ENCODE results near the gene MSH3.

MSH3 gene

GRCh38 chr5:80796846-80797245, 142.4 kb downstream of the MSH3 start:
- TF ChIP-seq RBAK (tag by site-specific recombination; IDR thresholded peaks at IDR 0.05) (no peak), ZNF202 (tag by site-specific recombination; IDR thresholded peaks at IDR 0.05; ENCODE audit: borderline replicate concordance) (no peak), ZNF510 (tag by site-specific recombination; IDR thresholded peaks at IDR 0.05; ENCODE audit: insufficient replicate concordance) (no peak), ZNF302 (tag by site-specific recombination; IDR thresholded peaks at IDR 0.05; ENCODE audit: low read depth) (no peak), PRDM1 (tag by site-specific recombination; IDR thresholded peaks at IDR 0.05) (no peak), HIC1 (tag by site-specific recombination; IDR thresholded peaks at IDR 0.05) (no peak), ZNF514 (tag by site-specific recombination; IDR thresholded peaks at IDR 0.05) (no peak), ZFHX2 (tag by site-specific recombination; conservative IDR thresholded peaks at IDR 0.05) (peak; percentile 58), ZNF221 (tag by site-specific recombination; IDR thresholded peaks at IDR 0.05; ENCODE audit: borderline replicate concordance) (no peak), ZNF843 (tag by site-specific recombination; IDR thresholded peaks at IDR 0.05) (no peak), PATZ1 (tag by site-specific recombination; IDR thresholded peaks at IDR 0.05) (no peak), ZNF114 (tag by site-specific recombination; IDR thresholded peaks at IDR 0.05) (no peak), ZBTB20 (tag by site-specific recombination; IDR thresholded peaks at IDR 0.05) (no peak), EGR2 (tag by site-specific recombination; IDR thresholded peaks at IDR 0.05; ENCODE audit: low read depth) (peak; percentile 54; the same call in 1 of the 2 replicates)
- Histone ChIP-seq H3K36me3 (ENCODE audit: control insufficient read depth in 2 of 2, insufficient read depth in 1 of 2, low read length in 2 of 2) (peaks cover 7 to 23% of the 10 kb centered on the region in 2 experiments), H3K9me3 (ENCODE audit: control insufficient read depth, insufficient read depth, low read depth, low read length) (no peaks in the 10 kb centered on the region), H3K27ac (ENCODE audit: extremely low read depth, low read depth, low read length) (no peak overlapping the region), H3K4me1 (ENCODE audit: control insufficient read depth, insufficient read depth, low read length) (no peaks in the 10 kb centered on the region), H3K4me3 (ENCODE audit: low read depth, low read length) (no peak overlapping the region)
- ChIA-PET CTCF (no interaction called here), POLR2A (interaction anchor here (0.7 kb wide), 1 partner anchor 21 kb away, joined by 4 read pairs; no protein-coding TSS in a partner anchor)

- ChIA-PET POLR2A (interaction anchor here (0.7 kb wide), 1 partner anchor 21 kb away, joined by 4 read pairs; no protein-coding TSS in a partner anchor), CTCF (interaction anchor here (0.5 kb wide), 1 partner anchor 51 kb away, joined by 3 read pairs; no protein-coding TSS in a partner anchor)
- no peaks in the 10 kb centered on the region for H3K4me1 ChIP-seq (ENCODE audit: control insufficient read depth, insufficient read depth, low read length)
- no peak overlapping the region for H3K27ac ChIP-seq (ENCODE audit: extremely low read depth, low read depth, low read length)
- no peaks in the 10 kb centered on the region for H3K9me3 ChIP-seq (ENCODE audit: control insufficient read depth, insufficient read depth, low read depth, low read length)
- peaks cover 7 to 23% of the 10 kb centered on the region in 2 experiments for H3K36me3 ChIP-seq (ENCODE audit: control insufficient read depth in 2 of 2, insufficient read depth in 1 of 2, low read length in 2 of 2)
- no peak for TF ChIP-seq YY2 (tag by site-specific recombination; IDR thresholded peaks at IDR 0.05)
- TF ChIP-seq ZBTB11 (tag by site-specific recombination; conservative IDR thresholded peaks at IDR 0.05; ENCODE audit: low read depth), result no peak
- TF ChIP-seq ZNF843 (tag by site-specific recombination; IDR thresholded peaks at IDR 0.05), result no peak
- no peak overlapping the region for H3K4me3 ChIP-seq (ENCODE audit: low read depth, low read length)
Measured at GRCh38 chr5:80797428-80798024, 143.1 kb downstream of the MSH3 start.

All from HEK293 (cell line).